Thoracic aorta (tissue), 2 donors: Measurements from ENCODE around the gene TMEM91. TPM values are rescaled to one million over a fixed set of nuclear protein-coding genes. Genes with fewer than 3 reads are reported as not detected.

Source experiments
- ATAC-seq: fragments of 150-250 bp; one replicate; pipeline ENCODE4 v1.8.0; 2017; ENCODE audit warnings: low read depth; ENCODE audit not compliant: insufficient number of reproducible peaks, low FRiP score
- DNase-seq: peaks from one replicate; pipeline ENCODE4 v3.0.0-alpha.2; 2020; ENCODE audit warnings: low spot score
- H3K27ac ChIP-seq, 2 donors: fragments of 200-600 bp; sonication (generic); 1 replicate in 1 of 2; 2 replicates in 1 of 2; pipeline ENCODE4 v1.5.1; 2016; ENCODE audit warnings: mild to moderate bottlenecking in 2 of 2, moderate library complexity in 2 of 2
- H3K27me3 ChIP-seq: fragments of 200-600 bp; sonication (generic); replicated peaks from 2 replicates; pipeline ENCODE4 v1.6.0; 2016; ENCODE audit warnings: mild to moderate bottlenecking; ENCODE audit not compliant: insufficient read depth
- H3K36me3 ChIP-seq: fragments of 200-600 bp; sonication (generic); one replicate; pipeline ENCODE4 v1.5.1; 2016
- H3K4me1 ChIP-seq, 2 donors: fragments of 200-600 bp; sonication (generic); 1 replicate in 1 of 2; 2 replicates in 1 of 2; pipeline versions ENCODE4 v1.5.1 to v1.6.0; 2016; ENCODE audit warnings: low read depth in 2 of 2, mild to moderate bottlenecking in 1 of 2; ENCODE audit not compliant: control insufficient read depth in 1 of 2
- H3K4me3 ChIP-seq: fragments of 200-600 bp; sonication (generic); 2 replicates; pipeline ENCODE4 v1.5.1; 2016; ENCODE audit warnings: mild to moderate bottlenecking
- H3K9me3 ChIP-seq: fragments of 200-600 bp; sonication (generic); 2 replicates; pipeline ENCODE4 v1.5.1; 2016
- total RNA-seq, 2 donors: library from RNA; depleted of rRNA; stranded (reverse); fragments of >200 nt; gene quantifications; one replicate each; pipeline versions ENCODE4 v1.1.0 to v1.2.3, GENCODE V29; 2016
- TF ChIP-seq, protein P1 (sequence below): fragments of 200-600 bp; sonication (generic); IDR thresholded peaks from one replicate; pipeline ENCODE4 v1.5.1; 2019; ENCODE audit warnings: antibody characterized with exemption

TMEM91 gene
- total RNA-seq, 2 donors from 2014 or later: 20.0 to 44.0 TPM

DNA sequence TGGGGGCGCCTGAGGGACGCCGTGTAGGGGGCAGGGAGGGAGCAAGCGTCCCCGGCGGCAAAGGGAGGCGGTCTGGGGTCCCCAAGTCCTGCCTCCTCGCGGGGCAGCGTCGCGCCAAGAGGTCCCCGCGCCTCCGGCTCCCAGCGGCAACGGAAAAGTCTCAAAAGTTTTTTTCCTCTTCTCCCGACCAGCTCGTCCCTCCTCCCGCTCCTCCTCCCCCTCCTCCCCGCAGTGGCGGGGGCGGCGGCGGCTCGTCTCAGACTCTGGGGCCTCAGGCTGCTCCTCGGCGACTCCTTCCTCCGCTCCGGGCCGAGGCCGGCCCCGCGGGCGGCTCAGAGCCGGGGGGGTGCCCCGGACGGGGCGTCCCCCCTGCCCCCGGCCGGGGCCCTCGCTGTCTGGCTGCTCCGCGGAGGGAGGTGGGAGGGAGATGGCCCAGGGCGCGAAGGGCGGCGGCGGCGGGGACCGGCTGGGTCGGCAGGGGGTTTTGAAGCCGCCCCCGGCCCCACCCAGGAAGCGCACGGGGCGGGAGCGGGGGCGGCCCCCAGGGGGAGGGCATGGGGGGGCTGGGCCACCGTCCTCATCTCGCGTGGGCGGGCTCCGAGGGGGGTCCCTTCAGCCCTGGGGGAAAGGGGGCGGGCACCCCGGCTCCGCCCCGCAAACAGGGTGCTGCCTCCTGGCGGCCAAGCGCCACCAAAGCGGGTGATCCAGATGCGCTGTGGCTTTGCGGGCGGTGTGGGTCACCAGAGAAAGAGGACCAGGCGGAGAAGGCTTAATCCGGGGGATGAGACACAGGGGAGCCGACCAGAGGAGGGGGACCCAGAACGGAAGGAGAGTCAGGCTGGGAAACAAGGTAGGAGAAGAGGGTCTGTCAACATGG, 22.6 kb upstream of the TMEM91 start, which contains the start of gene TGFB1:
Gene TGFB1, minus strand, starts transcription at position 457 of the 877 bp plus-strand sequence. CDS start 878 bp downstream, outside the sequence.
- Histone ChIP-seq H3K36me3 (no peaks in the 10 kb centered on the region), H3K4me3 (peak within 1 kb of the TSS; percentile 98), H3K4me1 (peaks cover 0 to 20% of the 10 kb centered on the region in 2 donors), H3K27me3 (no peaks in the 10 kb centered on the region), H3K27ac (peak within 1 kb of the TSS; percentile 79 to 89), H3K9me3 (no peaks in the 10 kb centered on the region)
- TF ChIP-seq, protein P1, sequence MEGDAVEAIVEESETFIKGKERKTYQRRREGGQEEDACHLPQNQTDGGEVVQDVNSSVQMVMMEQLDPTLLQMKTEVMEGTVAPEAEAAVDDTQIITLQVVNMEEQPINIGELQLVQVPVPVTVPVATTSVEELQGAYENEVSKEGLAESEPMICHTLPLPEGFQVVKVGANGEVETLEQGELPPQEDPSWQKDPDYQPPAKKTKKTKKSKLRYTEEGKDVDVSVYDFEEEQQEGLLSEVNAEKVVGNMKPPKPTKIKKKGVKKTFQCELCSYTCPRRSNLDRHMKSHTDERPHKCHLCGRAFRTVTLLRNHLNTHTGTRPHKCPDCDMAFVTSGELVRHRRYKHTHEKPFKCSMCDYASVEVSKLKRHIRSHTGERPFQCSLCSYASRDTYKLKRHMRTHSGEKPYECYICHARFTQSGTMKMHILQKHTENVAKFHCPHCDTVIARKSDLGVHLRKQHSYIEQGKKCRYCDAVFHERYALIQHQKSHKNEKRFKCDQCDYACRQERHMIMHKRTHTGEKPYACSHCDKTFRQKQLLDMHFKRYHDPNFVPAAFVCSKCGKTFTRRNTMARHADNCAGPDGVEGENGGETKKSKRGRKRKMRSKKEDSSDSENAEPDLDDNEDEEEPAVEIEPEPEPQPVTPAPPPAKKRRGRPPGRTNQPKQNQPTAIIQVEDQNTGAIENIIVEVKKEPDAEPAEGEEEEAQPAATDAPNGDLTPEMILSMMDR: peak; percentile 91
- ATAC-seq (peak; percentile 46), DNase-seq (peak; percentile 49)

DNA sequence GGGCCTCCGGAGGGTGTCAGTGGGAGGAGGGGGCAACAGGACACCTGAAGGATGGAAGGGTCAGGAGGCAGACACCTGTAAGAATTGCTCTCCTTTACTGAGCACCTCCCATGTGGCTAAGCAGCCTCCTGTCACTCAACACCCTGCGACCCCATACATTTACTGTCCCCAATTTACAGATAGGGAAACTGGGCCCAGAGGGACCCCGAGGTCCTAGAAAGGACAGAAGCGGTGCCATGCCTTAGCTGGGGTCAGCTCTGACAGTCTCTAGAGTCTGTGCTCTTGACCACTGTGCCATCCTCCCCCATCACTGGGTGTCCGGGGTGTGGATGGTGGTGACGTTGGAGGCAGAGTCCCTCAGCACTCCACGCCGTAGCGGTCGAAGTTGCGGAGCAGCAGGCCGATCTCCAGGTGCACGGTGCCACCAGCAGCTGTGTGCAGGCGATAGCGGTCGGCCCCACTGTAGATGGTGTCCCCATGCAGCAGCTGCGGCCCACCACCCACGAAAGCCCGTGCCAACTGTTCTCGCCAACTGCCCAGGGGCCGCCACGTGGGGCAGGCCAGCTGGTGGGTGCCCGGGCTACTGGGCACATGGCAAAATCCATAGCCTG, 21.9 kb upstream of the TMEM91 start:
- Histone ChIP-seq H3K4me1 (peaks cover 0 to 16% of the 10 kb centered on the region in 2 donors), H3K36me3 (no peaks in the 10 kb centered on the region), H3K27ac (peak overlapping the region; percentile 79 to 89), H3K9me3 (no peaks in the 10 kb centered on the region), H3K27me3 (no peaks in the 10 kb centered on the region), H3K4me3 (peak overlapping the region; percentile 98)
- no peak for DNase-seq
- TF ChIP-seq, protein P1: no peak
- peak; percentile 3 for ATAC-seq

DNA sequence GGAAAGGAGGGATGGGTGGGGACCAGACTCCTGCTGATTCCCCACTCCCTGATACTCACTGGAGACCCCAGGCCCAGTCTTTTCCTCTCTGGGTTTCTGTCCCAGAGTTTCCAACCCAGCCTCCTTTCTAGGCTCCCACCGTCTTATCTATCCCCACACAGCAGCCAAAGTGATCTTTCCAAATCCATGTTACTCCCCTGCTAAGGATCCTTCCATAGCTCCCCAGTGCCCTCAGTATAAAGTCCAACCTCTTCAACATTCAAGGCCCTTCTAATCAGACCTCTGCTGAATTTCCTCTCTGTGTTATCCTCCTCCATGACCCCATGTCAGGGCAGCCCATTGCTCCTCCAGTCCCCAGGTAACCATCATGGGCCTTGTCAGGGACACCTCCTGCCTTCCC, 21.3 kb upstream of the TMEM91 start:
- TF ChIP-seq, protein P1: no peak
- DNase-seq: no peak
- no peaks in the 10 kb centered on the region for H3K36me3 ChIP-seq
- H3K27me3 ChIP-seq: no peaks in the 10 kb centered on the region
- no peak overlapping the region for H3K4me3 ChIP-seq
- no peaks in the 10 kb centered on the region for H3K9me3 ChIP-seq
- peaks cover 0 to 12% of the 10 kb centered on the region in 2 donors for H3K4me1 ChIP-seq
- no peak for ATAC-seq
- no peak overlapping the region for H3K27ac ChIP-seq

DNA sequence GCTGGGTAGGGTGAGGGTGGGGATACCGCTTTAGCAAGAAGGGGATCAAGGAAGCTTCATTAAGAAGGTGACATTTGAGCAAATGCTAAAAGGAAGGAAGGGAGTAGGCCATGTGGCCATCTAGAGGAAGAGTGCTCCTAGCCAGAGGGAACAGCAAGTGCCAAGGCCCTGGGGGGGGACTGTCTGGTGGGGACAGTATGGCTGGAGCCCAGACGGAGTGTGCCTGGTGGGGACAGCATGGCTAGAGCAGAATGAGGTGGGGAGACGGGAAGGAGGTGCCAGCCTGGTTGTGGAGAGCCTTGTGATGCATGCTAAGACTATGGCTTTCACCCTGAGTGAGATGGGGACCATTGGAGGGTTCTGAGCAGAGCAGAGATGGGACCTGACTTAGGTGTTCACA, 20.5 kb upstream of the TMEM91 start:
- H3K4me1 ChIP-seq: peaks cover 0 to 4% of the 10 kb centered on the region in 2 donors
- TF ChIP-seq, protein P1: no peak
- no peaks in the 10 kb centered on the region for H3K27me3 ChIP-seq
- H3K27ac ChIP-seq: no peak overlapping the region
- no peak for ATAC-seq
- DNase-seq: no peak
- no peaks in the 10 kb centered on the region for H3K36me3 ChIP-seq
- no peak overlapping the region for H3K4me3 ChIP-seq
- no peaks in the 10 kb centered on the region for H3K9me3 ChIP-seq
